Measurements from ENCODE around the gene FGG.

FGG gene

GRCh38 chr4:154584259-154584658 lies 28.2 kb downstream of the FGG start:
- H3K4me3 ChIP-seq, result no peak overlapping the region
- H3K27ac ChIP-seq, result no peak overlapping the region
- H3K36me3 ChIP-seq, result no peaks in the 10 kb centered on the region
- no peak for TF ChIP-seq CTCF (IDR thresholded peaks at IDR 0.05)
- no peaks in the 10 kb centered on the region for H3K27me3 ChIP-seq
- intact Hi-C loops (cut with DNase I; ENCODE audit: low total_unique reads), result no loop called here
- no peaks in the 10 kb centered on the region for H3K4me1 ChIP-seq
- no peaks in the 10 kb centered on the region for H3K9me3 ChIP-seq
- no peak for DNase-seq

- intact Hi-C loops (cut with DNase I; ENCODE audit: low total_unique reads), result no loop called here
- no peak for TF ChIP-seq CTCF (IDR thresholded peaks at IDR 0.05)
- DNase-seq, result no peak
- no peak overlapping the region for H3K27ac ChIP-seq
- no peaks in the 10 kb centered on the region for H3K9me3 ChIP-seq
- no peaks in the 10 kb centered on the region for H3K27me3 ChIP-seq
- no peaks in the 10 kb centered on the region for H3K4me1 ChIP-seq
- H3K4me3 ChIP-seq, result no peak overlapping the region
- H3K36me3 ChIP-seq, result no peaks in the 10 kb centered on the region
Measured at GRCh38 chr4:154583677-154584076, 28.8 kb downstream of the FGG start.

GRCh38 chr4:154583230-154583629 lies 29.2 kb downstream of the FGG start:
- no peaks in the 10 kb centered on the region for H3K4me1 ChIP-seq

GRCh38 chr4:154582723-154583122 lies 29.7 kb downstream of the FGG start:
- no peaks in the 10 kb centered on the region for H3K36me3 ChIP-seq
- H3K27ac ChIP-seq, result no peak overlapping the region
- no peaks in the 10 kb centered on the region for H3K4me1 ChIP-seq
- no peak for TF ChIP-seq CTCF (IDR thresholded peaks at IDR 0.05)
- H3K9me3 ChIP-seq, result no peaks in the 10 kb centered on the region
- H3K27me3 ChIP-seq, result no peaks in the 10 kb centered on the region
- H3K4me3 ChIP-seq, result no peak overlapping the region
- DNase-seq, result no peak
- intact Hi-C loops (cut with DNase I; ENCODE audit: low total_unique reads), result no loop called here

More at GRCh38 chr4:154583230-154583629, 29.2 kb downstream of the FGG start:
- Histone ChIP-seq H3K27ac (no peak overlapping the region), H3K36me3 (no peaks in the 10 kb centered on the region), H3K27me3 (no peaks in the 10 kb centered on the region), H3K9me3 (no peaks in the 10 kb centered on the region), H3K4me3 (no peak overlapping the region)
- DNase-seq, result no peak
- no peak for TF ChIP-seq CTCF (IDR thresholded peaks at IDR 0.05)
- intact Hi-C loops (cut with DNase I; ENCODE audit: low total_unique reads), result no loop called here

GRCh38 chr4:154579927-154580326 lies 32.5 kb downstream of the FGG start:
- H3K27me3 ChIP-seq, result peaks cover 0 to 4% of the 10 kb centered on the region in 2 donors
- no peak for TF ChIP-seq CTCF (IDR thresholded peaks at IDR 0.05)
- no peaks in the 10 kb centered on the region for H3K9me3 ChIP-seq
- H3K4me1 ChIP-seq, result no peaks in the 10 kb centered on the region
- intact Hi-C loops (cut with DNase I; ENCODE audit: low total_unique reads), result no loop called here
- no peak for DNase-seq
- no peaks in the 10 kb centered on the region for H3K36me3 ChIP-seq
- H3K27ac ChIP-seq, result no peak overlapping the region
- H3K4me3 ChIP-seq, result no peak overlapping the region

- Histone ChIP-seq H3K27me3 (peaks cover 0 to 7% of the 10 kb centered on the region in 2 donors), H3K9me3 (no peaks in the 10 kb centered on the region), H3K27ac (no peak overlapping the region), H3K4me3 (no peak overlapping the region), H3K4me1 (no peaks in the 10 kb centered on the region), H3K36me3 (no peaks in the 10 kb centered on the region)
- no peak for TF ChIP-seq CTCF (IDR thresholded peaks at IDR 0.05)
- intact Hi-C loops (cut with DNase I; ENCODE audit: low total_unique reads), result no loop called here
- no peak for DNase-seq
Measured at GRCh38 chr4:154578919-154579318, 33.5 kb downstream of the FGG start.

Data from tibial artery (tissue), 4 donors.